ENCODE results near the gene NPAS3. TPM values are rescaled to one million over a fixed set of nuclear protein-coding genes. Genes with fewer than 3 reads are reported as not detected.

NPAS3 gene
- total and polyA plus RNA-seq, 2 of the 8 experiments (the other 6 are each of a cell fraction or from before 2014, with no cell fraction given) = 0.11 to 0.60 TPM

DNA sequence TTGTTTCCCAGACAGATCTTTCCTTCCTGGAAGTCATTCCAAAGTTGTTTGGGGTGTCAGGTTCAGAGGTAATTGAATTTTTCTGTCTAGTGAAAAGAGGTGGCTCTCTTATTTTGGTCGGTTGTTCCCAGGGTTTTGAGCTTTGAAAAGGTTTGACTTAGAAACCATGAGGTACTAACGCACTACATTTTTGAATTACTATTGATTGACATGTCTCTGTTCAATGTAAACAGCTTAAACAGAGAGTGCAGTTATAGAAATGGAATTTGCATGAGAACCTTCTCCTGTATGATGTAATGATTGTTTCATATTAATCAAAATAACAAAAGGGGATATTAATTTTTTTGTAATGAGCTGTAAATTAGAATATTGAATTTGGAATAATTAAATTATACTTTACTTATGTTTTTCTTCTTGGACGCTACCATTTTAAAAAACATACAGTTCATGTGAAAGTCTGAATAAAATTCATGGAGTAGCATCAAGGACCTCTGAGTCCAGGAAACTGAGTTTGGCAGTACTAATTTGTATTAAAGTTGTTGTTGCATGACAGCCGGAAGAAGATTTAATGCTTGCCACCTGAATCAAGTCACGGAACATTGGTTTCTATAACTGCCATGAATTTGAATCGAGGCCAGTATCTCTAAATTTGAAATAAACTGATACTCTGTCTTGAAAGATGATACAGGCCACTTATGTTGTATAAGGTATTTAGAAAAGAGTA lies 41.7 kb downstream of the NPAS3 start:
- H3K14ac ChIP-seq (ENCODE audit: insufficient read length) = no peak overlapping the region
- no peak overlapping the region for H2BK12ac ChIP-seq (ENCODE audit: low read depth, low read length)
- no peak overlapping the region for H3K27ac ChIP-seq (ENCODE audit: low read depth, low read length)
- no peaks in the 10 kb centered on the region for H3K36me3 ChIP-seq (ENCODE audit: control insufficient read depth in 2 of 4, insufficient read depth in 4 of 4, low read length in 3 of 4)
- H2AK5ac ChIP-seq (ENCODE audit: low read depth, low read length) = no peak overlapping the region
- H3K9ac ChIP-seq (replicated peaks in 1 of 4; ENCODE audit: extremely low read depth in 1 of 4, low read depth in 3 of 4, low read length in 3 of 4) = no peak overlapping the region
- DNase-seq (ENCODE audit: low read depth in 1 of 2, low spot score in 2 of 2) (no peak), FAIRE-seq (no peak)
- H3K23ac ChIP-seq (ENCODE audit: insufficient read length) = no peak overlapping the region
- H4K5ac ChIP-seq (ENCODE audit: insufficient read length, low read depth, low read length) = no peak overlapping the region
- H2BK5ac ChIP-seq (ENCODE audit: low read depth, low read length) = no peak overlapping the region
- no peaks in the 10 kb centered on the region for H3K9me3 ChIP-seq (ENCODE audit: insufficient read depth in 2 of 2, low read depth in 1 of 2, low read length in 1 of 2)
- POLR2A ChIA-PET (ENCODE audit: partially characterized antibody) = no interaction called here
- WGBS, 2 experiments (ENCODE audit: extremely low coverage in 1 of 2, insufficient coverage in 1 of 2, insufficient read length in 1 of 2, insufficient replicate concordance in 2 of 2, low coverage in 1 of 2, low lambda C conversion rate in 2 of 2, missing lambda C conversion rate in 1 of 2) = 95% methylated on average over 6 of the region's 6 CpGs; no CpG with 5 or more reads in 1 of the 2 experiments
- no peak overlapping the region for H3K18ac ChIP-seq (ENCODE audit: extremely low read depth, low read length)
- no peaks in the 10 kb centered on the region for H3K79me2 ChIP-seq (ENCODE audit: control insufficient read depth in 1 of 2, insufficient read depth in 2 of 2, low read length in 2 of 2)
- no peaks in the 10 kb centered on the region for H3K4me1 ChIP-seq (replicated peaks in 1 of 4; ENCODE audit: control insufficient read depth in 3 of 4, insufficient read depth in 4 of 4, low read length in 3 of 4)
- no peak overlapping the region for H4K91ac ChIP-seq (replicated peaks; ENCODE audit: insufficient read length, low read length)
- H3K56ac ChIP-seq (replicated peaks; ENCODE audit: insufficient read length, low read depth, low read length) = no peak overlapping the region
- no peak overlapping the region for H2BK15ac ChIP-seq (ENCODE audit: low read length)
- CTCF ChIA-PET (ENCODE audit: partially characterized antibody) = interaction anchor here (1.1 to 1.3 kb wide), 3 partner anchors 81 to 392 kb away, joined by 3 read pairs; no protein-coding TSS in a partner anchor
- no peaks in the 10 kb centered on the region for H3K79me1 ChIP-seq (ENCODE audit: low read depth, low read length)
- H3K4ac ChIP-seq (replicated peaks; ENCODE audit: insufficient read length, low read depth, low read length) = no peak overlapping the region
- no peak overlapping the region for H2BK120ac ChIP-seq (replicated peaks; ENCODE audit: low read depth, low read length)
- no peak overlapping the region for H4K8ac ChIP-seq (ENCODE audit: extremely low read depth, insufficient read depth, low read length)
- no peaks in the 10 kb centered on the region for H4K20me1 ChIP-seq (replicated peaks in 1 of 2; ENCODE audit: control insufficient read depth in 1 of 2, insufficient read depth in 2 of 2, low read length in 2 of 2)
- H3K23me2 ChIP-seq (ENCODE audit: low read depth, low read length) = no peaks in the 10 kb centered on the region
- no peak overlapping the region for H2BK20ac ChIP-seq (ENCODE audit: low read length)
- no peak overlapping the region for H3K4me2 ChIP-seq (ENCODE audit: insufficient read depth in 1 of 2, low read depth in 2 of 2, low read length in 2 of 2)
- H3K27me3 ChIP-seq (replicated peaks in 1 of 4; ENCODE audit: control insufficient read depth in 3 of 4, extremely low read depth in 1 of 4, insufficient read depth in 3 of 4, low read length in 3 of 4) = no peaks in the 10 kb centered on the region
- no peak overlapping the region for H3K4me3 ChIP-seq (ENCODE audit: extremely low read depth in 1 of 4, insufficient read depth in 2 of 4, low read depth in 3 of 4, low read length in 4 of 4)
- no peak overlapping the region for H2AFZ ChIP-seq (ENCODE audit: low read length)
- TF ChIP-seq KDM4A (IDR thresholded peaks at IDR 0.05; ENCODE audit: low read depth, low read length, severe bottlenecking) = no peak
- no peak for TF ChIP-seq TCF12 (IDR thresholded peaks at IDR 0.05; ENCODE audit: low read depth, low read length)
- no peak for TF ChIP-seq TEAD4 (IDR thresholded peaks at IDR 0.05; ENCODE audit: low read depth, low read length)
- TF ChIP-seq EGR1 (IDR thresholded peaks at IDR 0.05; ENCODE audit: borderline replicate concordance, low read depth, low read length) = no peak
- TF ChIP-seq KDM5A (IDR thresholded peaks at IDR 0.05; ENCODE audit: low read length) = no peak
- TF ChIP-seq, protein P1, sequence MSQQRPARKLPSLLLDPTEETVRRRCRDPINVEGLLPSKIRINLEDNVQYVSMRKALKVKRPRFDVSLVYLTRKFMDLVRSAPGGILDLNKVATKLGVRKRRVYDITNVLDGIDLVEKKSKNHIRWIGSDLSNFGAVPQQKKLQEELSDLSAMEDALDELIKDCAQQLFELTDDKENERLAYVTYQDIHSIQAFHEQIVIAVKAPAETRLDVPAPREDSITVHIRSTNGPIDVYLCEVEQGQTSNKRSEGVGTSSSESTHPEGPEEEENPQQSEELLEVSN (IDR thresholded peaks at IDR 0.05) = no peak
- TF ChIP-seq KDM1A (IDR thresholded peaks at IDR 0.05; ENCODE audit: borderline replicate concordance, low read length) = no peak
- no peak for TF ChIP-seq BCL11A (IDR thresholded peaks at IDR 0.05; ENCODE audit: low read depth in 2 of 2, low read length in 2 of 2)
- TF ChIP-seq JUN (IDR thresholded peaks at IDR 0.05; ENCODE audit: low read depth, low read length) = no peak
- TF ChIP-seq POU5F1 (IDR thresholded peaks at IDR 0.05; ENCODE audit: low read depth, low read length) = no peak
- no peak for TF ChIP-seq POLR2AphosphoS5 (IDR thresholded peaks at IDR 0.05; ENCODE audit: low read depth, low read length)
- no peak for TF ChIP-seq HDAC6 (IDR thresholded peaks at IDR 0.05; ENCODE audit: low read depth, low read length)
- no peak for TF ChIP-seq PHF8 (conservative IDR thresholded peaks at IDR 0.05; ENCODE audit: low read depth, low read length)
- no peak for TF ChIP-seq JUND (IDR thresholded peaks at IDR 0.05; ENCODE audit: low read length)

Data from H1 (cell line).